Neuronal stem cell (in vitro differentiated cells): ENCODE measurements around the gene BAZ1B.
"Not testable (repeated sequence)": the region's sequence is repeated elsewhere in the genome, so short reads cannot be mapped to it uniquely, and the experiment has no call there.

Source experiments
- DNase-seq: peaks from one replicate; pipeline ENCODE4 v3.0.0-alpha.2; 2013; ENCODE audit warnings: low spot score
- H2AFZ ChIP-seq: one replicate; pipeline ENCODE4 v1.6.1; 2013; ENCODE audit warnings: mild to moderate bottlenecking, low read length, inconsistent platforms
- H2AK5ac ChIP-seq: 2 replicates; pipeline ENCODE4 v1.6.1; 2013; ENCODE audit warnings: low read depth, mild to moderate bottlenecking, inconsistent platforms, low read length, moderate library complexity, mixed read lengths
- H2BK120ac ChIP-seq: 2 replicates; pipeline ENCODE4 v1.6.1; 2013; ENCODE audit warnings: low read depth, mild to moderate bottlenecking, inconsistent platforms, low read length, moderate library complexity, mixed read lengths
- H2BK12ac ChIP-seq: one replicate; pipeline ENCODE4 v1.6.1; 2013; ENCODE audit warnings: low read length, inconsistent platforms
- H2BK15ac ChIP-seq: 2 replicates; pipeline ENCODE4 v1.6.1; 2013; ENCODE audit warnings: mild to moderate bottlenecking, low read length, inconsistent platforms, mixed read lengths
- H2BK5ac ChIP-seq: one replicate; pipeline ENCODE4 v1.6.1; 2013; ENCODE audit warnings: inconsistent platforms, mild to moderate bottlenecking, low read length, moderate library complexity
- H3K14ac ChIP-seq: one replicate; pipeline ENCODE4 v1.6.1; 2013; ENCODE audit warnings: low read length, inconsistent platforms
- H3K18ac ChIP-seq: 2 replicates; pipeline ENCODE4 v1.6.1; 2013; ENCODE audit warnings: low read length, inconsistent platforms
- H3K23ac ChIP-seq: 2 replicates; pipeline ENCODE4 v1.6.1; 2013; ENCODE audit warnings: low read depth, mild to moderate bottlenecking, mixed read lengths, low read length, inconsistent platforms; ENCODE audit not compliant: poor library complexity
- H3K27ac ChIP-seq: replicated peaks from 3 replicates; pipeline ENCODE4 v1.5.1; 2013; ENCODE audit warnings: low read length, inconsistent platforms
- H3K27me3 ChIP-seq, 3 experiments: 2 replicates each; pipeline ENCODE4 v1.6.1; 2013; ENCODE audit warnings: low read length in 3 of 3, mild to moderate bottlenecking in 2 of 3, inconsistent platforms in 1 of 3, low read depth in 1 of 3, mixed read lengths in 1 of 3, moderate library complexity in 1 of 3; ENCODE audit not compliant: control insufficient read depth in 3 of 3, insufficient read depth in 3 of 3
- H3K36me3 ChIP-seq, 2 donors: replicated peaks in 1 of 2; 2 replicates each; pipeline ENCODE4 v1.6.1; 2013; ENCODE audit warnings: low read length in 2 of 2; ENCODE audit not compliant: control insufficient read depth in 2 of 2, insufficient read depth in 2 of 2
- H3K4ac ChIP-seq: 2 replicates; pipeline ENCODE4 v1.6.1; 2013; ENCODE audit warnings: inconsistent platforms, mild to moderate bottlenecking, low read length, moderate library complexity
- H3K4me1 ChIP-seq, 2 donors: 1 replicate in 1 of 2; 2 replicates in 1 of 2; pipeline ENCODE4 v1.6.1; 2013; ENCODE audit warnings: low read length in 2 of 2, low read depth in 1 of 2; ENCODE audit not compliant: control insufficient read depth in 2 of 2, insufficient read depth in 1 of 2
- H3K4me2 ChIP-seq: one replicate; pipeline ENCODE4 v1.6.1; 2013; ENCODE audit warnings: mild to moderate bottlenecking, low read length, inconsistent platforms; ENCODE audit not compliant: insufficient read depth, poor library complexity, severe bottlenecking
- H3K4me3 ChIP-seq, 2 donors: 2 replicates each; pipeline ENCODE4 v1.5.1; 2013; ENCODE audit warnings: low read length in 2 of 2, mild to moderate bottlenecking in 2 of 2, inconsistent platforms in 1 of 2, moderate library complexity in 1 of 2
- H3K79me1 ChIP-seq: one replicate; pipeline ENCODE4 v1.6.1; 2013; ENCODE audit warnings: low read depth, mild to moderate bottlenecking, inconsistent platforms, low read length, moderate library complexity
- H3K9ac ChIP-seq: one replicate; pipeline ENCODE4 v1.6.1; 2013; ENCODE audit warnings: mild to moderate bottlenecking, low read depth, low read length, inconsistent platforms; ENCODE audit not compliant: poor library complexity
- H3K9me3 ChIP-seq, 2 donors: replicated peaks in 1 of 2; 2 replicates each; pipeline versions ENCODE3 to v1.6.1; 2013; ENCODE audit warnings: low read length in 2 of 2, mild to moderate bottlenecking in 2 of 2, inconsistent platforms in 1 of 2, low read depth in 1 of 2, mixed read lengths in 1 of 2, moderate library complexity in 1 of 2; ENCODE audit not compliant: control insufficient read depth in 2 of 2, insufficient read depth in 1 of 2
- H4K8ac ChIP-seq: one replicate; pipeline ENCODE4 v1.6.1; 2013; ENCODE audit warnings: low read depth, mild to moderate bottlenecking, inconsistent platforms, low read length, moderate library complexity
- H4K91ac ChIP-seq: one replicate; pipeline ENCODE4 v1.6.1; 2013; ENCODE audit warnings: low read length, low read depth, mild to moderate bottlenecking, inconsistent platforms; ENCODE audit not compliant: poor library complexity
- WGBS, 2 donors: extraction: QIAGEN DNeasy Blood & Tissue Kit; methylation state at CpG; one replicate each; pipeline ENCODE4 v1.1.7; 2013; ENCODE audit warnings: missing lambda C conversion rate in 2 of 2, mixed read lengths in 1 of 2; ENCODE audit not compliant: insufficient read length in 2 of 2, insufficient replicate concordance in 1 of 2; ENCODE audit errors: extremely low coverage in 2 of 2; 5-methylcytosine and 5-hydroxymethylcytosine counted together

Gene BAZ1B

GRCh38 chr7:73467046-73467445 lies 55.0 kb downstream of the BAZ1B start:
- H2BK15ac ChIP-seq, H3K4me1 ChIP-seq, H3K9ac ChIP-seq, H2BK12ac ChIP-seq, DNase-seq, H3K4me3 ChIP-seq, H3K23ac ChIP-seq, H2BK120ac ChIP-seq, H3K4me2 ChIP-seq, H2AFZ ChIP-seq, H3K27ac ChIP-seq, H3K14ac ChIP-seq, H4K8ac ChIP-seq, H3K18ac ChIP-seq, H2BK5ac ChIP-seq, H3K79me1 ChIP-seq, H3K27me3 ChIP-seq, H3K9me3 ChIP-seq, H2AK5ac ChIP-seq, H4K91ac ChIP-seq, H3K4ac ChIP-seq: not testable (repeated sequence)
- WGBS, 2 donors, result no CpG with 5 or more reads among the region's 6 CpGs
- H3K36me3 ChIP-seq, result peaks cover 41 to 100% of the 10 kb centered on the region in 2 donors

DNA sequence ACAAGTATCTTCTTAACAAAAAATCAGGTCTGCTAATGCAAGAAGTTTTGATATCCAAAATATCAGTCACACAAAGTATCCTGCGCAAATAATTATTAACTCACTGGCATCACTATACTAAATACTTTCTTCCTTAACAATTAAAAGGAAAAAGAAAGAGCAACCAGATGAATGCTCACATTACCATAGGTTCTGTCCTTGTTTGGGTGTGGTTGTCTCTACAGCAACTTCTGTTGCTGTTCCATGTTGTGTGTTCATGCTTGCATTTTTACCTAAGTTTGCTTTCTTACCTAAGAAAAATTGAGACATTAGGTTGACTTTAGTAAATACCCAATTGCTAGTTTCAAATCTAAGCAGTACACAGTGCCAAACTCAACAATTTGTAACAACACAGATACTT lies 56.0 kb downstream of the BAZ1B start:
- Histone ChIP-seq H4K91ac (no peak overlapping the region), H3K79me1 (no peaks in the 10 kb centered on the region), H3K23ac (no peak overlapping the region), H3K4ac (no peak overlapping the region), H3K4me1 (no peaks in the 10 kb centered on the region), H2BK15ac (no peak overlapping the region), H2AFZ (no peak overlapping the region), H2BK120ac (no peak overlapping the region), H4K8ac (no peak overlapping the region), H3K4me2 (no peak overlapping the region), H2BK5ac (no peak overlapping the region), H3K27ac (no peak overlapping the region), H3K36me3 (peaks cover 46 to 100% of the 10 kb centered on the region in 2 donors), H2BK12ac (no peak overlapping the region), H3K14ac (no peak overlapping the region), H3K18ac (no peak overlapping the region), H3K27me3 (no peaks in the 10 kb centered on the region), H3K9me3 (no peaks in the 10 kb centered on the region), H3K4me3 (no peak overlapping the region), H2AK5ac (no peak overlapping the region), H3K9ac (no peak overlapping the region)
- DNase-seq, result no peak
- no CpG with 5 or more reads among the region's 1 CpG for WGBS, 2 donors

GRCh38 chr7:73463966-73464365 lies 58.1 kb downstream of the BAZ1B start:
- Histone ChIP-seq H3K14ac (no peak overlapping the region), H2AK5ac (no peak overlapping the region), H3K79me1 (no peaks in the 10 kb centered on the region), H2BK12ac (no peak overlapping the region), H3K9me3 (no peaks in the 10 kb centered on the region), H4K91ac (no peak overlapping the region), H2BK5ac (no peak overlapping the region), H3K27me3 (no peaks in the 10 kb centered on the region), H3K9ac (no peak overlapping the region), H2BK120ac (no peak overlapping the region), H2AFZ (no peak overlapping the region), H3K23ac (no peak overlapping the region), H3K36me3 (peaks cover 48 to 100% of the 10 kb centered on the region in 2 donors), H3K18ac (no peak overlapping the region), H4K8ac (no peak overlapping the region), H3K4me2 (no peak overlapping the region), H3K27ac (no peak overlapping the region), H3K4me3 (no peak overlapping the region), H3K4ac (no peak overlapping the region), H3K4me1 (no peaks in the 10 kb centered on the region), H2BK15ac (no peak overlapping the region)
- no peak for DNase-seq
- WGBS, 2 donors, result no CpG with 5 or more reads among the region's 7 CpGs

GRCh38 chr7:73463260-73463659 lies 58.8 kb downstream of the BAZ1B start:
- no peak overlapping the region for H3K14ac ChIP-seq
- H3K36me3 ChIP-seq, result peaks cover 43 to 100% of the 10 kb centered on the region in 2 donors
- no peak overlapping the region for H2AFZ ChIP-seq
- H3K4me1 ChIP-seq, result no peaks in the 10 kb centered on the region
- H3K4ac ChIP-seq, result no peak overlapping the region
- no peak overlapping the region for H3K4me2 ChIP-seq
- no peak overlapping the region for H3K9ac ChIP-seq
- H2BK15ac ChIP-seq, result no peak overlapping the region
- WGBS, 2 donors, result no CpG with 5 or more reads among the region's 3 CpGs
- no peak for DNase-seq
- H3K9me3 ChIP-seq, result no peaks in the 10 kb centered on the region
- no peak overlapping the region for H3K18ac ChIP-seq
- H2BK5ac ChIP-seq, result no peak overlapping the region
- no peak overlapping the region for H4K91ac ChIP-seq
- H2BK120ac ChIP-seq, result no peak overlapping the region
- no peak overlapping the region for H2BK12ac ChIP-seq
- no peaks in the 10 kb centered on the region for H3K27me3 ChIP-seq
- no peak overlapping the region for H2AK5ac ChIP-seq
- H4K8ac ChIP-seq, result no peak overlapping the region
- H3K23ac ChIP-seq, result no peak overlapping the region
- no peak overlapping the region for H3K4me3 ChIP-seq
- no peak overlapping the region for H3K27ac ChIP-seq
- no peaks in the 10 kb centered on the region for H3K79me1 ChIP-seq
